HCT116 (cell line): ENCODE data around the gene DNM3. TPM values are rescaled to one million over a fixed set of nuclear protein-coding genes. Genes with fewer than 3 reads are reported as not detected.
A peak's percentile ranks its signal among the peaks of the same experiment; 100 is the strongest.

Experiments
- ATAC-seq: fragments of 200-7000 bp; cut with Tn5 transposase; 2 replicates; pipeline ENCODE4 v1.9.1; 2020; ENCODE audit warnings: mild to moderate bottlenecking, moderate library complexity
- BruUV-seq: library from RNA; stranded (reverse); fragments of 400-500 nt; replicated peaks from 2 replicates; lab custom pipeline; 2021; lab: Mats Ljungman, UMichigan
- CTCF ChIA-PET: fragments of 300-600 bp; sonication (Branson Sonifier 250); formaldehyde crosslinking; loops from one replicate; lab custom pipeline; 2021; ENCODE audit warnings: antibody characterized with exemption; lab: Charles Lee
- POLR2A ChIA-PET: fragments of 300-600, 350-600 bp; sonication (Branson Sonifier 250); formaldehyde crosslinking; loops from one replicate; lab custom pipeline; 2021; ENCODE audit warnings: antibody characterized with exemption; lab: Charles Lee
- RAD21 ChIA-PET, 2 experiments: fragments of 300-600 bp; sonication (Branson Sonifier 250); formaldehyde crosslinking; loops; one replicate each; lab custom pipeline; 2023; ENCODE audit warnings: low total read pairs in 2 of 2; ENCODE audit not compliant: uncharacterized antibody in 2 of 2, unreplicated experiment in 2 of 2, low non-redundant PET in 1 of 2; lab: Charles Lee
- DNase-seq: peaks from one replicate; pipeline ENCODE4 v3.0.0-alpha.2; 2010; ENCODE audit warnings: low read depth, low spot score
- H2AFZ ChIP-seq: fragments of 200-600 bp; shearing (Covaris generic), sonication (generic); 2 replicates; pipeline ENCODE4 v1.6.1; 2017; ENCODE audit warnings: low read depth, mixed run types, mixed read lengths, antibody characterized with exemption, low read length; ENCODE audit not compliant: poor library complexity, severe bottlenecking
- H3K27ac ChIP-seq: 2 replicates; pipeline ENCODE4 v1.5.1; 2012; ENCODE audit warnings: low read depth, low read length
- H3K27me3 ChIP-seq: fragments of 200-600 bp; sonication (generic); 2 replicates; pipeline ENCODE4 v1.6.1; 2016; ENCODE audit warnings: mixed run types, low read length, mixed read lengths; ENCODE audit not compliant: insufficient read depth
- H3K36me3 ChIP-seq, 2 experiments: fragments of 200-500 bp in 1 of 2; fragments of 200-600 bp in 1 of 2; sonication (Bioruptor generic) in 1 of 2; sonication (generic) in 1 of 2; 2 replicates each; pipeline versions ENCODE4 v1.5.1 to v1.6.1; 2014 to 2016; ENCODE audit warnings: low read length in 2 of 2, inconsistent platforms in 1 of 2, mixed read lengths in 1 of 2, mixed run types in 1 of 2; ENCODE audit not compliant: insufficient read depth in 2 of 2, control insufficient read depth in 1 of 2
- H3K4me1 ChIP-seq, 2 experiments: fragments of 200-600 bp in 1 of 2; sonication (generic) in 1 of 2; 2 replicates each; pipeline versions ENCODE4 v1.5.1 to v1.6.1; 2012 to 2017; ENCODE audit warnings: low read length in 2 of 2, inconsistent platforms in 1 of 2, mild to moderate bottlenecking in 1 of 2, mixed read lengths in 1 of 2, mixed run types in 1 of 2, moderate library complexity in 1 of 2; ENCODE audit not compliant: insufficient read depth in 2 of 2, control insufficient read depth in 1 of 2
- H3K4me2 ChIP-seq: fragments of 200-600 bp; sonication (generic); 2 replicates; pipeline ENCODE4 v1.6.1; 2017; ENCODE audit warnings: mixed run types, low read length, mixed read lengths
- H3K4me3 ChIP-seq, 2 experiments: fragments of 200-600 bp in 1 of 2; sonication (generic) in 1 of 2; replicated peaks in 1 of 2; 2 replicates each; pipeline ENCODE4 v1.5.1; 2011 to 2016; ENCODE audit warnings: low read length in 2 of 2, control low read depth in 1 of 2, low read depth in 1 of 2, mild to moderate bottlenecking in 1 of 2, mixed read lengths in 1 of 2, mixed run types in 1 of 2
- H3K79me2 ChIP-seq: fragments of 200-600 bp; sonication (generic); 2 replicates; pipeline ENCODE4 v1.6.1; 2017; ENCODE audit warnings: mild to moderate bottlenecking, mixed run types, low read length, moderate library complexity, mixed read lengths; ENCODE audit not compliant: insufficient read depth
- H3K9ac ChIP-seq: fragments of 200-600 bp; sonication (generic); 2 replicates; pipeline ENCODE4 v1.6.1; 2016; ENCODE audit warnings: low read length, mixed read lengths
- H3K9me2 ChIP-seq: fragments of 200-600 bp; sonication (generic), shearing (Covaris generic); 2 replicates; pipeline ENCODE4 v1.6.1; 2017; ENCODE audit warnings: mixed run types, mild to moderate bottlenecking, moderate library complexity; ENCODE audit not compliant: insufficient read depth
- H3K9me3 ChIP-seq, 2 experiments: fragments of 200-500 bp in 1 of 2; fragments of 200-600 bp in 1 of 2; sonication (Bioruptor generic) in 1 of 2; sonication (generic) in 1 of 2; 2 replicates each; pipeline ENCODE4 v1.6.1; 2014 to 2017; ENCODE audit warnings: low read length in 2 of 2, mixed read lengths in 2 of 2, inconsistent platforms in 1 of 2, low read depth in 1 of 2, mild to moderate bottlenecking in 1 of 2, mixed run types in 1 of 2, moderate library complexity in 1 of 2; ENCODE audit not compliant: control insufficient read depth in 1 of 2, insufficient read depth in 1 of 2
- H4K20me1 ChIP-seq: fragments of 200-600 bp; sonication (generic), shearing (Covaris generic); 2 replicates; pipeline ENCODE4 v1.6.1; 2017; ENCODE audit warnings: mixed run types, mild to moderate bottlenecking, moderate library complexity; ENCODE audit not compliant: insufficient read depth
- CEBPB ChIP-seq: IDR thresholded peaks from 2 replicates; pipeline ENCODE4 v1.6.1; 2012; ENCODE audit warnings: low read depth
- RAD21 ChIP-seq: IDR thresholded peaks from 2 replicates; pipeline ENCODE4 v1.6.1; 2012; ENCODE audit warnings: low read depth, mild to moderate bottlenecking
- TCF7L2 ChIP-seq: IDR thresholded peaks from 2 replicates; pipeline ENCODE4 v1.7.0; 2011; ENCODE audit warnings: borderline replicate concordance, inconsistent platforms; ENCODE audit not compliant: insufficient read depth, insufficient read length; ENCODE audit errors: extremely low read depth
- intact Hi-C: fragments of 100-400 bp; cut with micrococcal nuclease; formaldehyde crosslinking; loops from 2 replicates; pipeline ENCODE4 v1.10.0; 2022
- total RNA-seq: library from RNA; stranded (reverse); gene quantifications from one replicate; pipeline ENCODE4 v1.2.1, GENCODE V29; 2021; ENCODE audit not compliant: unreplicated experiment
- TF ChIP-seq, protein P1 (sequence below), 3 experiments: fragments of 200-600 bp in 1 of 3; sonication (generic) in 1 of 3; IDR thresholded peaks in 2 of 3; conservative IDR thresholded peaks in 1 of 3; 2 replicates each; pipeline ENCODE4 v1.5.1; 2012 to 2017; ENCODE audit warnings: low read depth in 2 of 3, low read length in 2 of 3, antibody characterized with exemption in 1 of 3, borderline replicate concordance in 1 of 3, control low read depth in 1 of 3, mild to moderate bottlenecking in 1 of 3, mixed read lengths in 1 of 3, mixed run types in 1 of 3, moderate library complexity in 1 of 3; ENCODE audit not compliant: insufficient read depth in 1 of 3
- TF ChIP-seq, protein P2 (sequence below): IDR thresholded peaks from 2 replicates; pipeline ENCODE4 v1.6.1; 2012; ENCODE audit warnings: low read depth

Gene DNM3
- total RNA-seq, 1 experiment from 2014 or later = 3.1 TPM

DNA sequence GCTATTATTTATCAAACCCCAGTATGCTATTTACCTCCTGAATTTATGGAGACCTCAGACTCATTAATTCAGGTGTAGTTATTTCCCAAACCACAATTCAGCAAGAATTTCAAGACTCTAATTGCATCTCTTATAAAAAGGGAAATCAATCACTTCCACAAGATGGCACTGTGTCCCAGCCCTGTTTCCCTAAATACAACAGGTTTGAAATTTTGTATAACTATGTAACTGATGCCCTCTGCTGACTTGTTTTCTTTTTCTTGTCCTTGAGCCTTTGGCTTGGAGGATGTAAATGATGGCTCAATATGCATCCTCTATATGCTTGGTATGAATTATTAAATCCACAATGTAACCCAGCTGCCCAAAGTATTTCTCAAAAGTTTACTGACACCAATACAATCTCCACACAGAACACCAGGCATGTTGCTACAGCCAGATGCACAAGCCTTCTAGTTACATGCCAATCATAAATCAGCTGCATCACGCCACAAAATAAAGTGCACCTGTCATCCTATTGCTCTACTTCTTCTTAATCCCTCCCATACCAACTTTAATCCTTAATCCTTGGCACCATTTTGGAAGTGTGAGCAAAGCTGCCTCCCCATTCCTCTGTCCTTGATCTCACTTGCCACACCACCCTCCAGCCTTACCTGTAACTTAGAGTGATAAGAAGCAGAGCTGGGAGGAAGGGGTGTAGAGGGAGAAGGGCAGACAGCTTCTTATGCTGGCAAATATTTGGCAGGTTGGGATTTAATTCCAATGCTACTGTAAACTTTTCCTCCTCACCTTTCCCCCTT, 588.2 kb downstream of the DNM3 start:
- Histone ChIP-seq H4K20me1 (no peaks in the 10 kb centered on the region), H2AFZ (no peak overlapping the region), H3K9me2 (no peaks in the 10 kb centered on the region), H3K27me3 (no peaks in the 10 kb centered on the region), H3K36me3 (no peaks in the 10 kb centered on the region), H3K4me2 (no peak overlapping the region), H3K9ac (no peak overlapping the region), H3K79me2 (no peaks in the 10 kb centered on the region), H3K9me3 (no peaks in the 10 kb centered on the region), H3K4me3 (no peak overlapping the region), H3K27ac (no peak overlapping the region), H3K4me1 (no peaks in the 10 kb centered on the region)
- CTCF ChIA-PET = interaction anchor here (0.9 to 1.5 kb wide), 3 partner anchors 30 to 427 kb away, joined by 3 to 10 read pairs (median 7); no protein-coding TSS in a partner anchor
- peak; percentile 63 for DNase-seq
- POLR2A ChIA-PET = no interaction called here
- BruUV-seq = no TSS peak
- ATAC-seq = peak; percentile 88
- RAD21 ChIA-PET = no interaction called here
- intact Hi-C loops = loop anchor here (1.0 kb wide), 2 partner anchors 339 to 427 kb away; no protein-coding TSS in a partner anchor
- no peak for TF ChIP-seq CEBPB
- TF ChIP-seq RAD21 = peak; percentile 92
- TF ChIP-seq, protein P1, sequence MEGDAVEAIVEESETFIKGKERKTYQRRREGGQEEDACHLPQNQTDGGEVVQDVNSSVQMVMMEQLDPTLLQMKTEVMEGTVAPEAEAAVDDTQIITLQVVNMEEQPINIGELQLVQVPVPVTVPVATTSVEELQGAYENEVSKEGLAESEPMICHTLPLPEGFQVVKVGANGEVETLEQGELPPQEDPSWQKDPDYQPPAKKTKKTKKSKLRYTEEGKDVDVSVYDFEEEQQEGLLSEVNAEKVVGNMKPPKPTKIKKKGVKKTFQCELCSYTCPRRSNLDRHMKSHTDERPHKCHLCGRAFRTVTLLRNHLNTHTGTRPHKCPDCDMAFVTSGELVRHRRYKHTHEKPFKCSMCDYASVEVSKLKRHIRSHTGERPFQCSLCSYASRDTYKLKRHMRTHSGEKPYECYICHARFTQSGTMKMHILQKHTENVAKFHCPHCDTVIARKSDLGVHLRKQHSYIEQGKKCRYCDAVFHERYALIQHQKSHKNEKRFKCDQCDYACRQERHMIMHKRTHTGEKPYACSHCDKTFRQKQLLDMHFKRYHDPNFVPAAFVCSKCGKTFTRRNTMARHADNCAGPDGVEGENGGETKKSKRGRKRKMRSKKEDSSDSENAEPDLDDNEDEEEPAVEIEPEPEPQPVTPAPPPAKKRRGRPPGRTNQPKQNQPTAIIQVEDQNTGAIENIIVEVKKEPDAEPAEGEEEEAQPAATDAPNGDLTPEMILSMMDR (IDR thresholded peaks at IDR 0.05 in 2 of 3, conservative IDR thresholded peaks at IDR 0.05 in 1 of 3; ENCODE audit: borderline replicate concordance in 1 of 3, insufficient read depth in 1 of 3, low read depth in 2 of 3, low read length in 2 of 3) = peak; percentile 74 to 99 (median 88)
- TF ChIP-seq TCF7L2 = no peak
- TF ChIP-seq, protein P2, sequence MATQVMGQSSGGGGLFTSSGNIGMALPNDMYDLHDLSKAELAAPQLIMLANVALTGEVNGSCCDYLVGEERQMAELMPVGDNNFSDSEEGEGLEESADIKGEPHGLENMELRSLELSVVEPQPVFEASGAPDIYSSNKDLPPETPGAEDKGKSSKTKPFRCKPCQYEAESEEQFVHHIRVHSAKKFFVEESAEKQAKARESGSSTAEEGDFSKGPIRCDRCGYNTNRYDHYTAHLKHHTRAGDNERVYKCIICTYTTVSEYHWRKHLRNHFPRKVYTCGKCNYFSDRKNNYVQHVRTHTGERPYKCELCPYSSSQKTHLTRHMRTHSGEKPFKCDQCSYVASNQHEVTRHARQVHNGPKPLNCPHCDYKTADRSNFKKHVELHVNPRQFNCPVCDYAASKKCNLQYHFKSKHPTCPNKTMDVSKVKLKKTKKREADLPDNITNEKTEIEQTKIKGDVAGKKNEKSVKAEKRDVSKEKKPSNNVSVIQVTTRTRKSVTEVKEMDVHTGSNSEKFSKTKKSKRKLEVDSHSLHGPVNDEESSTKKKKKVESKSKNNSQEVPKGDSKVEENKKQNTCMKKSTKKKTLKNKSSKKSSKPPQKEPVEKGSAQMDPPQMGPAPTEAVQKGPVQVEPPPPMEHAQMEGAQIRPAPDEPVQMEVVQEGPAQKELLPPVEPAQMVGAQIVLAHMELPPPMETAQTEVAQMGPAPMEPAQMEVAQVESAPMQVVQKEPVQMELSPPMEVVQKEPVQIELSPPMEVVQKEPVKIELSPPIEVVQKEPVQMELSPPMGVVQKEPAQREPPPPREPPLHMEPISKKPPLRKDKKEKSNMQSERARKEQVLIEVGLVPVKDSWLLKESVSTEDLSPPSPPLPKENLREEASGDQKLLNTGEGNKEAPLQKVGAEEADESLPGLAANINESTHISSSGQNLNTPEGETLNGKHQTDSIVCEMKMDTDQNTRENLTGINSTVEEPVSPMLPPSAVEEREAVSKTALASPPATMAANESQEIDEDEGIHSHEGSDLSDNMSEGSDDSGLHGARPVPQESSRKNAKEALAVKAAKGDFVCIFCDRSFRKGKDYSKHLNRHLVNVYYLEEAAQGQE = no peak
